H1 (cell line): ENCODE results near the gene ARHGAP8. TPM values are rescaled to one million over a fixed set of nuclear protein-coding genes. Genes with fewer than 3 reads are reported as not detected.

ENCODE experiments used
- CHD2 ChIP-seq: IDR thresholded peaks from 2 replicates; pipeline ENCODE4 v1.6.1; 2012; ENCODE audit warnings: low read length, improper control_type of control experiment
- KDM1A ChIP-seq: fragments of 200-600, 300-600 bp; sonication (generic); IDR thresholded peaks from 2 replicates; pipeline ENCODE4 v1.7.1; 2016; ENCODE audit warnings: mild to moderate bottlenecking, low read length, borderline replicate concordance
- KDM5A ChIP-seq: fragments of 200-600 bp; IDR thresholded peaks from 2 replicates; pipeline ENCODE4 v1.7.1; 2012; ENCODE audit warnings: mild to moderate bottlenecking, low read length, inconsistent platforms, mixed read lengths
- SIRT6 ChIP-seq: IDR thresholded peaks from one replicate; pipeline ENCODE4 v1.7.1; 2012; ENCODE audit warnings: low read length, inconsistent platforms
- SRF ChIP-seq: IDR thresholded peaks from 2 replicates; pipeline ENCODE4 v1.6.1; 2011; ENCODE audit warnings: mild to moderate bottlenecking, low read depth, low read length, moderate library complexity
- SUZ12 ChIP-seq: fragments of 200-600 bp; sonication (generic); IDR thresholded peaks from 2 replicates; pipeline ENCODE4 v1.6.1; 2012; ENCODE audit warnings: mild to moderate bottlenecking, inconsistent platforms, low read length, moderate library complexity, mixed read lengths
- polyA plus RNA-seq, 7 experiments: library from polyadenylated mRNA; depleted of rRNA in 3 of 7; stranded (reverse) in 5 of 7; unstranded in 2 of 7; fragments of >200 nt in 5 of 7; fragments of 200-250 nt in 2 of 7; gene quantifications; 1 replicate in 5 of 7; 2 replicates in 1 of 7; 4 replicates in 1 of 7; pipeline versions ENCODE4 v1.2.1 to v1.2.3, GENCODE V29; 2011 to 2013; ENCODE audit warnings: missing spikeins in 2 of 7, mixed read lengths in 2 of 7
- total RNA-seq: library from RNA; stranded (reverse); fragmentation: NEBNext Ultra II Directional; extraction: Animal tissue kit (Norgen Biotek cat#: 25700); gene quantifications from 2 replicates; pipeline ENCODE4 v1.2.1, GENCODE V29; 2021
- TF ChIP-seq, protein P1 (sequence below): fragments of 300-600 bp; sonication (generic); IDR thresholded peaks from 2 replicates; pipeline ENCODE4 v1.7.1; 2012; ENCODE audit warnings: low read length, moderate library complexity, mild to moderate bottlenecking, inconsistent platforms; ENCODE audit not compliant: insufficient replicate concordance

Gene ARHGAP8
- total and polyA plus RNA-seq, 2 of the 8 experiments (the other 6 are each of a cell fraction or from before 2014, with no cell fraction given): 35.6 to 47.7 TPM

DNA sequence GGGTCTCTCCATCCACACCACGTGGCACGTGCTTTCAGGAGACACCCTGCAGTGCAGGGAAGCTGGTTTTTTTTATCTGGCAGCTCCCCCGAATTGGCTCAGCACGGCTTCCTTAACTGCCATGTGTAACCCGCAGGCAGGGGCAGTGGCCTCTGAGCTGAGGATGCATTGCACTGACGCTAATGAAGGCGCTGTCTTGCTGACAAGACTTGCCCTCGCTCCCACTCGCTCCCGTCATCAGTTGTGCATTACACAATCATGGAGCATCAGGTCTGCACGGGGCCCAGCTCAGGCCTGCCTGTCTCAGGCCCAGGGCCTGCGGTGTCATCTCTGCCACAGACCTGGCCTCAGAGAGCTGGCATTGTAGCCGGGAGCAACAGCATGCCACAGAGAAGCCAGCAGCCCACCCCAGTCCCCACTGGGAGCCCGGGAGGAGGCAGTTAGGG, 95.9 kb downstream of the ARHGAP8 start (continued):
- TF ChIP-seq, protein P1, sequence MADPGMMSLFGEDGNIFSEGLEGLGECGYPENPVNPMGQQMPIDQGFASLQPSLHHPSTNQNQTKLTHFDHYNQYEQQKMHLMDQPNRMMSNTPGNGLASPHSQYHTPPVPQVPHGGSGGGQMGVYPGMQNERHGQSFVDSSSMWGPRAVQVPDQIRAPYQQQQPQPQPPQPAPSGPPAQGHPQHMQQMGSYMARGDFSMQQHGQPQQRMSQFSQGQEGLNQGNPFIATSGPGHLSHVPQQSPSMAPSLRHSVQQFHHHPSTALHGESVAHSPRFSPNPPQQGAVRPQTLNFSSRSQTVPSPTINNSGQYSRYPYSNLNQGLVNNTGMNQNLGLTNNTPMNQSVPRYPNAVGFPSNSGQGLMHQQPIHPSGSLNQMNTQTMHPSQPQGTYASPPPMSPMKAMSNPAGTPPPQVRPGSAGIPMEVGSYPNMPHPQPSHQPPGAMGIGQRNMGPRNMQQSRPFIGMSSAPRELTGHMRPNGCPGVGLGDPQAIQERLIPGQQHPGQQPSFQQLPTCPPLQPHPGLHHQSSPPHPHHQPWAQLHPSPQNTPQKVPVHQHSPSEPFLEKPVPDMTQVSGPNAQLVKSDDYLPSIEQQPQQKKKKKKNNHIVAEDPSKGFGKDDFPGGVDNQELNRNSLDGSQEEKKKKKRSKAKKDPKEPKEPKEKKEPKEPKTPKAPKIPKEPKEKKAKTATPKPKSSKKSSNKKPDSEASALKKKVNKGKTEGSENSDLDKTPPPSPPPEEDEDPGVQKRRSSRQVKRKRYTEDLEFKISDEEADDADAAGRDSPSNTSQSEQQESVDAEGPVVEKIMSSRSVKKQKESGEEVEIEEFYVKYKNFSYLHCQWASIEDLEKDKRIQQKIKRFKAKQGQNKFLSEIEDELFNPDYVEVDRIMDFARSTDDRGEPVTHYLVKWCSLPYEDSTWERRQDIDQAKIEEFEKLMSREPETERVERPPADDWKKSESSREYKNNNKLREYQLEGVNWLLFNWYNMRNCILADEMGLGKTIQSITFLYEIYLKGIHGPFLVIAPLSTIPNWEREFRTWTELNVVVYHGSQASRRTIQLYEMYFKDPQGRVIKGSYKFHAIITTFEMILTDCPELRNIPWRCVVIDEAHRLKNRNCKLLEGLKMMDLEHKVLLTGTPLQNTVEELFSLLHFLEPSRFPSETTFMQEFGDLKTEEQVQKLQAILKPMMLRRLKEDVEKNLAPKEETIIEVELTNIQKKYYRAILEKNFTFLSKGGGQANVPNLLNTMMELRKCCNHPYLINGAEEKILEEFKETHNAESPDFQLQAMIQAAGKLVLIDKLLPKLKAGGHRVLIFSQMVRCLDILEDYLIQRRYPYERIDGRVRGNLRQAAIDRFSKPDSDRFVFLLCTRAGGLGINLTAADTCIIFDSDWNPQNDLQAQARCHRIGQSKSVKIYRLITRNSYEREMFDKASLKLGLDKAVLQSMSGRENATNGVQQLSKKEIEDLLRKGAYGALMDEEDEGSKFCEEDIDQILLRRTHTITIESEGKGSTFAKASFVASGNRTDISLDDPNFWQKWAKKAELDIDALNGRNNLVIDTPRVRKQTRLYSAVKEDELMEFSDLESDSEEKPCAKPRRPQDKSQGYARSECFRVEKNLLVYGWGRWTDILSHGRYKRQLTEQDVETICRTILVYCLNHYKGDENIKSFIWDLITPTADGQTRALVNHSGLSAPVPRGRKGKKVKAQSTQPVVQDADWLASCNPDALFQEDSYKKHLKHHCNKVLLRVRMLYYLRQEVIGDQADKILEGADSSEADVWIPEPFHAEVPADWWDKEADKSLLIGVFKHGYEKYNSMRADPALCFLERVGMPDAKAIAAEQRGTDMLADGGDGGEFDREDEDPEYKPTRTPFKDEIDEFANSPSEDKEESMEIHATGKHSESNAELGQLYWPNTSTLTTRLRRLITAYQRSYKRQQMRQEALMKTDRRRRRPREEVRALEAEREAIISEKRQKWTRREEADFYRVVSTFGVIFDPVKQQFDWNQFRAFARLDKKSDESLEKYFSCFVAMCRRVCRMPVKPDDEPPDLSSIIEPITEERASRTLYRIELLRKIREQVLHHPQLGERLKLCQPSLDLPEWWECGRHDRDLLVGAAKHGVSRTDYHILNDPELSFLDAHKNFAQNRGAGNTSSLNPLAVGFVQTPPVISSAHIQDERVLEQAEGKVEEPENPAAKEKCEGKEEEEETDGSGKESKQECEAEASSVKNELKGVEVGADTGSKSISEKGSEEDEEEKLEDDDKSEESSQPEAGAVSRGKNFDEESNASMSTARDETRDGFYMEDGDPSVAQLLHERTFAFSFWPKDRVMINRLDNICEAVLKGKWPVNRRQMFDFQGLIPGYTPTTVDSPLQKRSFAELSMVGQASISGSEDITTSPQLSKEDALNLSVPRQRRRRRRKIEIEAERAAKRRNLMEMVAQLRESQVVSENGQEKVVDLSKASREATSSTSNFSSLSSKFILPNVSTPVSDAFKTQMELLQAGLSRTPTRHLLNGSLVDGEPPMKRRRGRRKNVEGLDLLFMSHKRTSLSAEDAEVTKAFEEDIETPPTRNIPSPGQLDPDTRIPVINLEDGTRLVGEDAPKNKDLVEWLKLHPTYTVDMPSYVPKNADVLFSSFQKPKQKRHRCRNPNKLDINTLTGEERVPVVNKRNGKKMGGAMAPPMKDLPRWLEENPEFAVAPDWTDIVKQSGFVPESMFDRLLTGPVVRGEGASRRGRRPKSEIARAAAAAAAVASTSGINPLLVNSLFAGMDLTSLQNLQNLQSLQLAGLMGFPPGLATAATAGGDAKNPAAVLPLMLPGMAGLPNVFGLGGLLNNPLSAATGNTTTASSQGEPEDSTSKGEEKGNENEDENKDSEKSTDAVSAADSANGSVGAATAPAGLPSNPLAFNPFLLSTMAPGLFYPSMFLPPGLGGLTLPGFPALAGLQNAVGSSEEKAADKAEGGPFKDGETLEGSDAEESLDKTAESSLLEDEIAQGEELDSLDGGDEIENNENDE: no peak
- no peak for TF ChIP-seq CHD2
- TF ChIP-seq KDM5A: no peak
- TF ChIP-seq SIRT6: no peak
- no peak for TF ChIP-seq SUZ12
- no peak for TF ChIP-seq KDM1A
- no peak for TF ChIP-seq SRF
